Colonic mucosa (tissue), 4 donors: ENCODE results near the gene MS4A6E. TPM values are rescaled to one million over a fixed set of nuclear protein-coding genes. Genes with fewer than 3 reads are reported as not detected.
A peak's percentile ranks its signal among the peaks of the same experiment; 100 is the strongest.

Source experiments
- DNase-seq: peaks from one replicate; pipeline ENCODE4 v3.0.0-alpha.2; 2020
- H3K27ac ChIP-seq: fragments of 200-600 bp; one replicate; pipeline ENCODE4 v1.8.0; 2021
- H3K27me3 ChIP-seq: fragments of 200-600 bp; one replicate; pipeline ENCODE4 v1.8.0; 2021
- H3K36me3 ChIP-seq: fragments of 200-600 bp; one replicate; pipeline ENCODE4 v1.8.0; 2021
- H3K4me1 ChIP-seq: fragments of 200-600 bp; one replicate; pipeline ENCODE4 v1.8.0; 2021; ENCODE audit warnings: mild to moderate bottlenecking
- H3K4me3 ChIP-seq: fragments of 200-600 bp; one replicate; pipeline ENCODE4 v1.8.0; 2021
- H3K9ac ChIP-seq, 2 donors: one replicate each; pipeline ENCODE4 v1.7.0; 2013; ENCODE audit warnings: control low read depth in 2 of 2, low read depth in 2 of 2, low read length in 2 of 2
- H3K9me3 ChIP-seq: fragments of 200-600 bp; one replicate; pipeline ENCODE4 v1.8.0; 2021
- intact Hi-C: fragments of 100-400 bp; cut with DNase I; formaldehyde crosslinking; loops from one replicate; pipeline ENCODE4 v1.14.1; 2022
- total RNA-seq, 2 donors: library from RNA; stranded (reverse); fragmentation: NEBNext Ultra II Directional in 1 of 2; extraction: Animal tissue kit (Norgen Biotek cat#: 25700) in 1 of 2; gene quantifications; one replicate each; pipeline ENCODE4 v1.2.1, GENCODE V29; 2021
- TF ChIP-seq, protein P1 (sequence below): fragments of 200-600 bp; IDR thresholded peaks from one replicate; pipeline ENCODE4 v1.8.0; 2022; ENCODE audit warnings: antibody characterized with exemption, mild to moderate bottlenecking
- donor health status: healthy.
- donor health status: DM: no; HTN: no; CAD: no.
- donor health status: DM: no; HTN: no; CAD: no.

Gene MS4A6E
- total RNA-seq, 2 donors from 2014 or later, result not detected

DNA sequence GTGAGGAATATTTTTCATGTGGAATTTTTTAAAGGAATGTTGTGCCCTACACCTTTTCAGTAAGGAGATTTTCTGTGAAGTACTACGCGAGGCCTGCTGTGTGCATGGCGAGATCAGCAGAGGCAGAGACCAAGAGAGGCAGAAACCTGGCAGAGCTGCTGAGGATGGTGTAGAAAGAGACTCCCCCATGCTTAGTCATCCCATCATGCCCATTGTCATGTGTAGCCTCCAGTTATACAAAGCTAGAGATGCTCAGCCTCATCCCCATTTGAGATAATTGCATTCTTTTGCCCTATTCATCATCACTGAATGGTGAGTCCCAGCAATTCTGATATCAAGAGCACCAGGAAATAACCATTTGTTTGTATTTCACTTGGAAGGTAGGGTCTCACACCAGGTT lies 48.3 kb downstream of the MS4A6E start:
- H3K36me3 ChIP-seq, result no peaks in the 10 kb centered on the region
- H3K27me3 ChIP-seq, result no peaks in the 10 kb centered on the region
- TF ChIP-seq, protein P1, sequence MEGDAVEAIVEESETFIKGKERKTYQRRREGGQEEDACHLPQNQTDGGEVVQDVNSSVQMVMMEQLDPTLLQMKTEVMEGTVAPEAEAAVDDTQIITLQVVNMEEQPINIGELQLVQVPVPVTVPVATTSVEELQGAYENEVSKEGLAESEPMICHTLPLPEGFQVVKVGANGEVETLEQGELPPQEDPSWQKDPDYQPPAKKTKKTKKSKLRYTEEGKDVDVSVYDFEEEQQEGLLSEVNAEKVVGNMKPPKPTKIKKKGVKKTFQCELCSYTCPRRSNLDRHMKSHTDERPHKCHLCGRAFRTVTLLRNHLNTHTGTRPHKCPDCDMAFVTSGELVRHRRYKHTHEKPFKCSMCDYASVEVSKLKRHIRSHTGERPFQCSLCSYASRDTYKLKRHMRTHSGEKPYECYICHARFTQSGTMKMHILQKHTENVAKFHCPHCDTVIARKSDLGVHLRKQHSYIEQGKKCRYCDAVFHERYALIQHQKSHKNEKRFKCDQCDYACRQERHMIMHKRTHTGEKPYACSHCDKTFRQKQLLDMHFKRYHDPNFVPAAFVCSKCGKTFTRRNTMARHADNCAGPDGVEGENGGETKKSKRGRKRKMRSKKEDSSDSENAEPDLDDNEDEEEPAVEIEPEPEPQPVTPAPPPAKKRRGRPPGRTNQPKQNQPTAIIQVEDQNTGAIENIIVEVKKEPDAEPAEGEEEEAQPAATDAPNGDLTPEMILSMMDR, result no peak
- intact Hi-C loops, result no loop called here
- no peak overlapping the region for H3K27ac ChIP-seq
- no peak overlapping the region for H3K9ac ChIP-seq
- no peak overlapping the region for H3K4me3 ChIP-seq
- H3K4me1 ChIP-seq, result no peaks in the 10 kb centered on the region
- DNase-seq, result no peak
- H3K9me3 ChIP-seq, result no peaks in the 10 kb centered on the region

DNA sequence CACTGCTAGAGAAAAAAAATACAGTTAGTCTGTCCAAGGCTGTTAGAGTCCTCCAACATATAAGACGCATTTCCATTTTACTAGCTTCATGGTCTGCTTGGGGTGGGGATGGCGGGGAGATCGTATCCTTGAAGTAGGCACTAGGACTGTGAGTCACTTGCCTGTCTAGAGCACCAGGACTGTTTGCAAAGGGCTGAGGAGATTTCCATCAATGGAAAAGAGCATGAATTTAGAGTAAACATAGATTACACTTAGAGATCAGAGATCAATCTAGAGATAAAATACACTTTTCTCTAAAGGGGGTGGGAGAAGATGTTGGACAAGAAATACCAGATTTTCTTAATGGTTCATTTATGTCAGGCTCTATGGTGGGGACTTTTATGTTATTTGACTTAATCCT lies 49.5 kb downstream of the MS4A6E start:
- no peaks in the 10 kb centered on the region for H3K9me3 ChIP-seq
- intact Hi-C loops, result no loop called here
- H3K4me1 ChIP-seq, result no peaks in the 10 kb centered on the region
- H3K27ac ChIP-seq, result no peak overlapping the region
- TF ChIP-seq, protein P1, result no peak
- H3K27me3 ChIP-seq, result no peaks in the 10 kb centered on the region
- H3K9ac ChIP-seq, result no peak overlapping the region
- no peaks in the 10 kb centered on the region for H3K36me3 ChIP-seq
- no peak overlapping the region for H3K4me3 ChIP-seq
- no peak for DNase-seq

GRCh38 chr11:60377401-60378136 lies 50.5 kb downstream of the MS4A6E start:
- H3K9ac ChIP-seq, result no peak overlapping the region
- intact Hi-C loops, result no loop called here
- no peaks in the 10 kb centered on the region for H3K9me3 ChIP-seq
- TF ChIP-seq, protein P1, result no peak
- H3K27ac ChIP-seq, result peak overlapping the region; percentile 12
- H3K4me1 ChIP-seq, result no peaks in the 10 kb centered on the region
- H3K27me3 ChIP-seq, result no peaks in the 10 kb centered on the region
- DNase-seq, result peak; percentile 36
- H3K36me3 ChIP-seq, result no peaks in the 10 kb centered on the region
- H3K4me3 ChIP-seq, result no peak overlapping the region

GRCh38 chr11:60378354-60378753 lies 51.3 kb downstream of the MS4A6E start, which contains the start of gene MS4A7:
MS4A7 (plus strand) TSS chr11:60378532; CDS start chr11:60383142, 4,610 bp downstream.
- Histone ChIP-seq H3K4me1 (no peaks in the 10 kb centered on the region), H3K9me3 (no peaks in the 10 kb centered on the region), H3K9ac (no peak within 1 kb of the TSS), H3K4me3 (no peak within 1 kb of the TSS), H3K36me3 (no peaks in the 10 kb centered on the region), H3K27me3 (no peaks in the 10 kb centered on the region), H3K27ac (peak within 1 kb of the TSS; percentile 43)
- TF ChIP-seq, protein P1, result no peak
- intact Hi-C loops, result no loop called here
- no peak for DNase-seq

DNA sequence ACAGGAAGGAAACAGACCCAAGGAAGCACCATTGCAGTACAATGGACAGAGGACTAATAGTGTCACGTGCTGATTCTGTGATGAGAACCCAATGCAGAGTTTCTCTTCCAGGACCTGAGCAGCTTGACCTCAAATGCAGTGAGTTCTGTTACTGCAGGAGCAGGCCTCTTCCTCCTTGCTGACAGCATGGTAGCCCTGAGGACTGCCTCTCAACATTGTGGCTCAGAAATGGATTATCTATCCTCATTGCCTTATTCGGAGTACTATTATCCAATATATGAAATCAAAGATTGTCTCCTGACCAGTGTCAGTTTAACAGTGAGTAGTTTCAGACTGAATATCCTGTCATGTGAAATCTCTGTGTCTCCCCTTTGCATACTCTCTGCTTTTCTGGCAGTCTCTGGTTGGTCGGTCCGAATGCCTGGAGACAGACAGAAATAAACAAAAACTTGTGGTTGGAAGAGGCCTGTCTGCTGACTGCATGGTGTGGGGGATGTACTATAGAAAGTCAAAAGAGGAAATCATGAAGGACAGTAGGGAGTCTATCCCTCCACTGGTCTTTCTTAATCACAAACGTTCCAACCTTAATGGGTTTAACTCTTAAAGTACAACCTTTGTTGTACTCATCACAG lies 62.3 kb downstream of the MS4A6E start:
- H3K36me3 ChIP-seq, result no peaks in the 10 kb centered on the region
- TF ChIP-seq, protein P1, result no peak
- peak overlapping the region; percentile 3 for H3K27ac ChIP-seq
- no peak overlapping the region for H3K9ac ChIP-seq
- H3K9me3 ChIP-seq, result no peaks in the 10 kb centered on the region
- intact Hi-C loops, result no loop called here
- no peak overlapping the region for H3K4me3 ChIP-seq
- H3K27me3 ChIP-seq, result no peaks in the 10 kb centered on the region
- no peak for DNase-seq
- H3K4me1 ChIP-seq, result no peaks in the 10 kb centered on the region
